GM18907 (cell line): ENCODE measurements around the gene BCAS1.
A peak's percentile ranks its signal among the peaks of the same experiment; 100 is the strongest.

Source experiments
- ATAC-seq: cut with Tn5 transposase; IDR thresholded peaks from one replicate; pipeline ENCODE4 v1.9.1; 2021; ENCODE audit warnings: mild to moderate bottlenecking, moderate library complexity; ENCODE audit not compliant: unreplicated experiment

BCAS1 gene

DNA sequence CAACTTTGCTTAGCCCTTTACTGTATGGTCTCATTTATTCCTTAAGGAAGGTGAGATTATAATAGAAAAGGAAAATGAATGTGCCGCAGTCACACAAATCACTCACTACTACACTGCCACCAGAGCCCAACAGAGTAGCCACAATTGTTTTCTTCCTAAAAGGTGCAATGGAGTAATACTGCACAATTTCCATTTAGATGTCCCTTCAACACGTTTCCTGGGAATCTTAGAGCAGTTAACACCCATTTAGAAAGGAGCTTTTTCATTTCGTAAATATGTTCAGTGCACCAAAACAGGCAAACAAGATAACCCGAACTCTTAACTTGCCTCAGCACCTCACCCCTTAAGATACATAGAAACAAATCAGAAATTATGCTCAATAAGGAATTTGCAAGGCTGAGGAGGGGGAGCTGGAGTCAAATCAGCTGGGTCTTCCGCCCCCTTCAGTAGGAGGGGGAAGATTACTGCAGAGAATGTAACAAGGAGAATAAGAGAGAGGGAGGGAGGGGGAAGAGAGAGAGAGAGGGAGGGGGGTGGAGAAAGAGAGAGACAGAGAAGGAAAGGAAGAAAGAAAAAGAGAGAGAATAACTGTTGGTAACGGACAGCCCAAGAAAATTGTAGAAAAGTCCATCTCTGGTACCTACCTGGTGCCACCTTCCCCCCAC is 155.5 kb downstream of the BCAS1 start:
- no peak for ATAC-seq

- no peak for ATAC-seq
Observed at GRCh38 chr20:53914091-53914780, 156.2 kb downstream of the BCAS1 start.

DNA sequence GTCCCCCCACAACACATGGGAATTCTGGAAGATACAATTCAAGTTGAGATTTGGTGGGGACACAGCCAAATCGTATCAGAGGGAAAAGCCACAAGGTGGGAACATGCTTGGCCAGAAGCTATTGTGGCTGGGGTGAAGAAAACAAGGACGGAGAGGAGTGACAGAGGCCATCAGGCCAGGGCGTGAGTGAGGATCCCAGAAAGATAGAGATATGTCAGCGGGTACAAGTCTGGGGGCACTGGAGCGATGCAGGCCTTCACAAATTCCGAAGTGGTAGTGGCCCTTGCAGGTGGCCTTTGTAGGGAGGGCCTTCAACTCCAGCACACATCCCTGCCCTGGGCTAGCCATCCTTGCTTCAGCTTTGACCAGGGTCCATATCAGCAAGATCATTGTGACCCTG is 159.1 kb downstream of the BCAS1 start:
- no peak for ATAC-seq

DNA sequence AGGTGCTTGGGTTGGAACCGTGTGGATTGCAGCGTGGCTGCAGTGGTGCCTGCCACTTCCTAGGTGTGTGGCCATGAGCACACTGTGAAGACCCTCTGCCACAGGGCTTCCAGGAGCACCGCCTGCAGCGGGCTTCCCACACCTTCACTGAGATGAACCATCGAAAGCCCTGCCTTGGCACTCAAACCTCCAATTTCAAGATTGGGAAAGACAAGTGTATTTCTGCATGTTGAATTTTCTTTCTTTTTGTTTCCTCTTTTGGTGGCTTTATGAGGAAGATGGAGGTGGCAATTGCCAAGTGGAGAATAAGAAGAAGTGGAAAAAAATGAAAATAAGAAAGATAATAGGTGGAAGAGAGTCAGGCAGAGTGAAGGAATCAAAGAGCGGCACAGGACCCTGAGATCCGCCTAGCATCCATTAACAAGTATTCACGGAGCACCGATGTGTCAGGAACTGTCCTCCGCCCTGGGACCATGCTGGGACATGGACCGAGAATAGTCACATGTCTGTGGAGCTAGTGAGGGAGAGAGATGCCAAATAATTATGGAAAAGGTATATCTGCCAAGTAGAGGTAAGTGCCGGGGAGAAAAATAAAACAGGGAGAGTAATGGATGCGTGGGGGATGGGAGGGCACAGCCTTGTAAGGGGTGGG is 159.9 kb downstream of the BCAS1 start:
- ATAC-seq, result no peak

- ATAC-seq, result no peak
Observed at GRCh38 chr20:53907968-53908751, 162.2 kb downstream of the BCAS1 start.

DNA sequence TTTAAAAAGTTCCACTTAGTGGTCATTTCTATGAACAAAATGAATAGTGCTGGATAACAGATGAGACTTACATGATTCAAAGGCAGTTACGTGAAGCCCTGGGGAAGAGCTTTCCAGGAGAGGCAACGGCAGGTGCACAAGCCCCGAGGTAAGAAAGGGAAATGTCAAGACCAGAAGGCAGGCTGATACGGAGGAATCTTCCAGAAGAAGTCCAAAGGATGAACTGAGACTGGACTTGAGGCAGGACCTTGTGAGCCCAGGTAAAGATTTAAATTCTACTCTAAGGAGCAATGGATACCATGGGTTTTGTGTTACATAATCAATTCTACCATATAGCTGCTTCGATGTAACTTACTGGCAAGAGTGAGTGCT is 164.6 kb downstream of the BCAS1 start:
- ATAC-seq, result no peak

- peak; percentile 50 for ATAC-seq
Observed at GRCh38 chr20:53905019-53905819, 165.2 kb downstream of the BCAS1 start.

GRCh38 chr20:53904261-53904660 is 166.1 kb downstream of the BCAS1 start:
- no peak for ATAC-seq

DNA sequence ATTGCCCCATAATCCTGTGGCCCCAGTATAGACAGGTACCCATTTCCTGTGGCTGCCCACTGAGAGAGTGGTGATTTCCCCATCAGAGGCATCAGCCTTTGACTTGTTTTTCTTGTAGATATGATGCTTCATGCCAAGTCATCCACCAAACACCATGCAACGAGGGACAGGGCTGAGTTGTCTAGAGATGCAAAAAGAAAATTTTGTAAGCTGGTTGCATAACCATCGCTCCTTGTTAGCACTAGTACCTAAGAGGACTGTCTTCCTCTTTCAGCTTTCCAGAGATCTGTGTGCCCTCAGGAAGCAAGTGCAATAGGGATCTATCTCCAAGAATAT is 166.8 kb downstream of the BCAS1 start:
- ATAC-seq, result no peak

- no peak for ATAC-seq
Observed at GRCh38 chr20:53902968-53903651, 167.3 kb downstream of the BCAS1 start.

- no peak for ATAC-seq
Observed at GRCh38 chr20:53901497-53902096, 168.8 kb downstream of the BCAS1 start.

DNA sequence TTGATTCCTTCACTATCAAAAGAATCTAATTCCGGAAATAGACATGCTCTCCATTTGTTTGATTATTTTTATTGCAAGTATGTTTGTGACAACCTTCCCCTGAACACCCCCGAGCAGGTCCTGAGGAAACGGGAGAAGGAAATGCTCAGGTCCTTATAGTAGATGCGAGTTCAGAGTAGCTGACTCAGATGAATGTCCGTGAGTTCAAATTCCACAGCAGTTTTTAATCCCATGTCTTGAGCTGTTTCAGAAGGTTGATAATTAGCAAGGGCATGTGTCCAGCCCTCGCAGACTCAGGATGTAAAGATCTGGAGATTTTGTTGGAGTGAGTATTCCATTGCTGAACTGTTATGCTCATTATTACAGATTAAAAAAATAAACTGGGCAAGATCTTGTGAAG is 169.3 kb downstream of the BCAS1 start:
- ATAC-seq, result no peak

DNA sequence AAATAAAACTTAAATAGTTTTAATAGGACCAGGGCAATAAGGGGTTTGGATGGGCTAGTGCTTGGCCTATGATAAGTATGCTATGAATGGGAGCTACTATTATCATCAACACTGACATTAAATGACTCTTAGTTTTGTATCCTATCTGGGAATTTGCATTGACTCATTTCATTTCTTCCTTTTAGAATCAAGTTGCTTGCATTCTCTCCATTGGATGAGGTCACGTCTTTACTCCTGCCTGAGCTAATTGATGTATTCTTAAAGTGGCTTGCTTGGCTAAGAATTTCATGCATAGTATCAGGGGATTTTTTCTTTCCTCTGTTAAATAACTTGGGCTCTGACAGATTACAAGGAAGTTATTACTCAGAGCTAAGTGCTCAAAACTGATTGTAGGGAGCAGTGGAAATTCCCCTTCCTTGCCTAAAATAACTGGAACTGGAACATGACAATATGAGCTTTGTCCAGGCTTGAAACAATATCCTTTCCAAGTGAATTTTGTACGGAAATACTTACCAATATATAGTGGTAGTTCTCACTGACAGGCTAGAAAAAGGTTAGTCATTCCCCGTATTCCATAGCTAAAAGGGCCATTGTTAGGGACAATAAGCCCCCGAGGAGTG is 169.9 kb downstream of the BCAS1 start:
- ATAC-seq, result no peak

- peak; percentile 75 for ATAC-seq
Observed at GRCh38 chr20:53899351-53900167, 170.8 kb downstream of the BCAS1 start.

DNA sequence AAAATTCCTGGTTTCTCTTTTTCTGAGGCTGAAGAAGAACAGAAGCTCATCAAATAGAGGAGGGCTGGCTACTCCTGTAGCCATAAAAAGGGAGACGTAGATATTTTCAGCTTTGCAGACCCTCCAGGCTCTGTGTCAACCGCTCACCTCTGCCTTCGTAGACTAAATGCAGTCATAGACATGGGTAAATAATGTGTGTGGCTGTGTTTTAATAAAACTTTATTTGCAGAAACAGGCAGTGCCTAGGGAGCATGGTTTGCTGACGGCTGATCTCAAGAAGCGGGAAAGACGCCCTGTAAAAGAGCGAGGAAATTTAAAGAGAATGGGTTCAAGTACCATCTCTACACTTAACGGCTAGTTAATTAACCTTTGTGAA is 171.8 kb downstream of the BCAS1 start:
- ATAC-seq, result no peak

- ATAC-seq, result no peak
Observed at GRCh38 chr20:53897884-53898555, 172.4 kb downstream of the BCAS1 start.

DNA sequence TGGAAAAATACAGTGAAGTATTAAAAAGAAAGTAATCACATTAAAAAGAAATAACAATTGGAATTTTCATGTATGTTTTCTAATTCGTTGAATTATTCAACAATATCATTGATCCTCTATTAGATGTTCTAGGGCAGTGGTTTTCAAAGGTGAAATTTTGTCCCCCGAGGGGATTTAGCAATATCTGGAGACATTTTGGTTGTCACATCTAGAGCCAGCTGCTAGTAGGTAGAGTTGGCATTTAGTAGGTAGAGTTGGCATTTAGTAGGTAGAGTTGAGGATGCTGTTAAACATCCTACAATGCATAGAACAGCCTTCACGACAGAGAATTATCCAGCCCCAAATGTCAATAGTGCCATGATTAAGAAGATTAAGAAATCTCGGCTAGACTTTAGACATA is 173.7 kb downstream of the BCAS1 start:
- no peak for ATAC-seq

DNA sequence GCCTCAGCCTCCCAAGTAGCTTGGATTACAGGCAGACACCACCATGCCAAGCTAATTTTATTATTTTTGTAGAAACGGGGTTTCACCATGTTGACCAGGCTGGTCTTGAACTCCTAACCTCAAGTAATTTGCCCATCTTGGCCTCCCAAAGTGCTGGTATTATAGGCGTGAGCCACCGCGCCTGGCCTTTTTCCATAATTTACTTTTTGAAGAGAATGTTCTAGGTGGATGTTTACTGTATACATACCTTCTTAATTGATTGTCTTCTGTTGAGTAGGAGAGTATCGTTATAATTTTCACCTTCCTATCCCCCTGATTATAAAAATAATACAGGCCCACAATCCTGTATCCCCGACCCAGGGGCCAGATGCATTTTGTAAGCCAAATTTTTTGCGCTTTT is 174.4 kb downstream of the BCAS1 start:
- ATAC-seq, result no peak
